CD4-positive, alpha-beta T cell (primary cell): ENCODE results near the gene FAM181A. TPM values are rescaled to one million over a fixed set of nuclear protein-coding genes. Genes with fewer than 3 reads are reported as not detected.

Experiments
- ATAC-seq: fragments of 200-7000 bp; cut with Tn5 transposase; one replicate; pipeline ENCODE4 v1.10.0; 2022; ENCODE audit warnings: mild to moderate bottlenecking; ENCODE audit not compliant: poor library complexity
- CTCF ChIA-PET: fragments of 350-600 bp; sonication (Branson Sonifier 250); formaldehyde crosslinking; loops from one replicate; lab custom pipeline; 2021; ENCODE audit warnings: antibody characterized with exemption, inconsistent platforms; lab: Charles Lee
- POLR2A ChIA-PET: fragments of 350-600 bp; sonication (Branson Sonifier 250); formaldehyde crosslinking; loops from one replicate; lab custom pipeline; 2021; ENCODE audit warnings: antibody characterized with exemption, inconsistent platforms; lab: Charles Lee
- DNase-seq, 14 experiments: peaks; one replicate each; pipeline ENCODE4 v3.0.0-alpha.2; 2013 to 2020; ENCODE audit warnings: mixed read lengths in 2 of 14
- H3K27ac ChIP-seq, 2 donors: one replicate each; pipeline versions ENCODE4 v1.5.1 to v1.7.0; 2013; ENCODE audit warnings: low read length in 2 of 2, low read depth in 1 of 2, mild to moderate bottlenecking in 1 of 2
- H3K27me3 ChIP-seq, 2 experiments: 1 replicate in 1 of 2; 2 replicates in 1 of 2; pipeline versions ENCODE4 v1.6.1 to v1.7.0; 2013; ENCODE audit warnings: low read length in 2 of 2, control low read depth in 1 of 2, mild to moderate bottlenecking in 1 of 2, moderate library complexity in 1 of 2; ENCODE audit not compliant: insufficient read depth in 2 of 2, control insufficient read depth in 1 of 2
- H3K36me3 ChIP-seq: one replicate; pipeline ENCODE4 v1.6.1; 2013; ENCODE audit warnings: low read length, control low read depth; ENCODE audit not compliant: insufficient read depth
- H3K4me1 ChIP-seq: one replicate; pipeline ENCODE4 v1.6.1; 2013; ENCODE audit warnings: low read length, control low read depth; ENCODE audit not compliant: insufficient read depth
- H3K4me3 ChIP-seq: one replicate; pipeline ENCODE4 v1.5.1; 2013; ENCODE audit warnings: mild to moderate bottlenecking, low read length, moderate library complexity
- H3K9me3 ChIP-seq, 2 experiments: 1 replicate in 1 of 2; 2 replicates in 1 of 2; pipeline versions ENCODE4 v1.6.1 to v1.7.0; 2013; ENCODE audit warnings: low read length in 2 of 2, mild to moderate bottlenecking in 2 of 2, control low read depth in 1 of 2, moderate library complexity in 1 of 2; ENCODE audit not compliant: control insufficient read depth in 1 of 2, insufficient read depth in 1 of 2
- H3K27ac Mint-ChIP-seq: one replicate; pipeline ENCODE4 v1.8.0; 2020; ENCODE audit warnings: mixed read lengths
- H3K27me3 Mint-ChIP-seq: one replicate; pipeline ENCODE4 v1.8.0; 2021; ENCODE audit warnings: mixed read lengths
- H3K36me3 Mint-ChIP-seq: one replicate; pipeline ENCODE4 v1.8.0; 2021; ENCODE audit warnings: low read depth, mixed read lengths
- H3K4me1 Mint-ChIP-seq: one replicate; pipeline ENCODE4 v1.8.0; 2021; ENCODE audit warnings: low read depth, mixed read lengths
- H3K4me3 Mint-ChIP-seq: one replicate; pipeline ENCODE4 v1.8.0; 2020; ENCODE audit warnings: mild to moderate bottlenecking, mixed read lengths
- H3K9me3 Mint-ChIP-seq: one replicate; pipeline ENCODE4 v1.8.0; 2020; ENCODE audit warnings: mixed read lengths
- intact Hi-C, 2 experiments: fragments of 100-400 bp; cut with DNase I in 1 of 2; cut with micrococcal nuclease in 1 of 2; formaldehyde crosslinking; loops; one replicate each; pipeline versions ENCODE4 v1.15.1 to v1.9.0; 2023 to 2025; cut with DNase I, micrococcal nuclease
- total RNA-seq, 174 experiments: library from RNA in 2 of 174; stranded (reverse) in 2 of 174; gene quantifications; one replicate each; pipeline ENCODE4 v1.2.3 and lab custom pipeline; 2021 to 2026
- TF ChIP-seq, protein P1 (sequence below): fragments of 200-600 bp; IDR thresholded peaks from one replicate; pipeline ENCODE4 v1.8.0; 2022; ENCODE audit warnings: antibody characterized with exemption, mild to moderate bottlenecking

FAM181A gene
- total RNA-seq, 2 experiments from 2014 or later = not detected

DNA sequence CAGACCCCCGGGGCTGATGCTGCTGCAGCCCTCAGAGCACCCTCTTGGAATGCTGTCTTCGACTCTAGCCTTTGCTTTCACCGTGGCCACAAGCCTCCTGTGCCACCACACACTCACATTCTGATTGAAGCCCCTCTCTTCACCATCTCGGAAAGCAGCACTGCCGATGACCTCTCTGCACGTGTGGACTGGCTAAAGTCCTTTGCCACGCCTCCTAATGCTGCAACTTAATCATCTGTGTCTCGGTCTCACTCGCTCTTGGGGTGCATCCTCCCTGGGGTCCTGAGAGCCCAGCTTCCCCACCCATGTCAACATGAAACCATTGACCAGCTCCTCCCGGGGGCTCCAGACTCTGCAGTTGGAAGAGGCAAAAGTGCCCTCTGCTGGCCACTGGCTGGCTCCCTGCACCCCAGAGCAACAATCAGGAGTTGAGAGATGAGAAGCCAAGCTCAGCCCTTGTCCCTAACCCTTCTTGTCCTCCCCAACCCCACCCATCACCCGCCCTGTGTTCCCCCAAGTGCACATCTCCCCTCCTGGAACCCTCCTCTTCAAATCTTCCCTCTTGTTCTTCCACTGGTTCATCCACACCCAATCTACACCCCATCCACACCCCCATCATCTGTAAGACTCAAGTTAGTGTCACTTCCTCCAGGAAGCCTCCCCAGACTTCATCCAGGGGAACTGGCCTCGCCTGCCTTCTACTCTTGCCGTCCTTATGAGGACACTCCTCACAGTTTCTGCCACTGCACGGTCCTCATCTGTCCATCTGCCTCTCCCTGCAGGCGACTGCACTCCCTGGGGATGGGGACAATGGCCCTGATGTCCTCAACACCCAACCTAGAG is 23.6 kb upstream of the FAM181A start:
- Mint-ChIP-seq H3K4me3 (no peak overlapping the region), H3K4me1 (no peaks in the 10 kb centered on the region), H3K36me3 (no peaks in the 10 kb centered on the region), H3K27ac (no peak overlapping the region), H3K9me3 (no peaks in the 10 kb centered on the region), H3K27me3 (peaks cover 25% of the 10 kb centered on the region)
- TF ChIP-seq, protein P1, sequence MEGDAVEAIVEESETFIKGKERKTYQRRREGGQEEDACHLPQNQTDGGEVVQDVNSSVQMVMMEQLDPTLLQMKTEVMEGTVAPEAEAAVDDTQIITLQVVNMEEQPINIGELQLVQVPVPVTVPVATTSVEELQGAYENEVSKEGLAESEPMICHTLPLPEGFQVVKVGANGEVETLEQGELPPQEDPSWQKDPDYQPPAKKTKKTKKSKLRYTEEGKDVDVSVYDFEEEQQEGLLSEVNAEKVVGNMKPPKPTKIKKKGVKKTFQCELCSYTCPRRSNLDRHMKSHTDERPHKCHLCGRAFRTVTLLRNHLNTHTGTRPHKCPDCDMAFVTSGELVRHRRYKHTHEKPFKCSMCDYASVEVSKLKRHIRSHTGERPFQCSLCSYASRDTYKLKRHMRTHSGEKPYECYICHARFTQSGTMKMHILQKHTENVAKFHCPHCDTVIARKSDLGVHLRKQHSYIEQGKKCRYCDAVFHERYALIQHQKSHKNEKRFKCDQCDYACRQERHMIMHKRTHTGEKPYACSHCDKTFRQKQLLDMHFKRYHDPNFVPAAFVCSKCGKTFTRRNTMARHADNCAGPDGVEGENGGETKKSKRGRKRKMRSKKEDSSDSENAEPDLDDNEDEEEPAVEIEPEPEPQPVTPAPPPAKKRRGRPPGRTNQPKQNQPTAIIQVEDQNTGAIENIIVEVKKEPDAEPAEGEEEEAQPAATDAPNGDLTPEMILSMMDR = no peak
- ATAC-seq = no peak
- Histone ChIP-seq H3K36me3 (no peaks in the 10 kb centered on the region), H3K4me1 (peaks cover 7% of the 10 kb centered on the region), H3K27me3 (peaks cover 0 to 4% of the 10 kb centered on the region in 2 experiments), H3K4me3 (no peak overlapping the region), H3K9me3 (no peaks in the 10 kb centered on the region), H3K27ac (no peak overlapping the region)
- POLR2A ChIA-PET = no interaction called here
- no peak for DNase-seq
- intact Hi-C loops = no loop called here
- CTCF ChIA-PET = no interaction called here

DNA sequence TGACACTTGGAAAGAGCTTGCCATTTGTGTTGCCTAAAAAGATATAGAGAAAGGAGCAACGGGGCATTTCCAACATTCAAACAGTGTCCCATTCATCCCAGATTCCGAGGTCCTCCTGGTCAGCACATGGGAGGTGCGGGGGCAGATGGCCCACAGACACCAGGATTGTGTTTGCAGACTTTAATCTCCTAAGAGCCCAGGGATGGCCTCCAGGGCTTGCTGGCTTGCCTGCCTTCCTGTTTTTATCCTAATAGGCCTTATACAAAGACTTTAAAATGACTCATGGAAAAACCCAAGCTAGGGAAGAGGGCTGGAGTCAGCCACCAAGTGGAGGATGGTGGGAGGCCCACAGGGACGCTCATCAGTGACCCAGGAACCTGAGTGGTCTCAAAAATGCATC is 21.5 kb upstream of the FAM181A start:
- Histone ChIP-seq H3K4me1 (peaks cover 7% of the 10 kb centered on the region), H3K4me3 (no peak overlapping the region), H3K27me3 (peaks cover 0 to 4% of the 10 kb centered on the region in 2 experiments), H3K36me3 (no peaks in the 10 kb centered on the region), H3K27ac (no peak overlapping the region), H3K9me3 (no peaks in the 10 kb centered on the region)
- no peaks in the 10 kb centered on the region for H3K4me1 Mint-ChIP-seq
- peaks cover 27% of the 10 kb centered on the region for H3K27me3 Mint-ChIP-seq
- POLR2A ChIA-PET = no interaction called here
- CTCF ChIA-PET = no interaction called here
- DNase-seq (no peak), ATAC-seq (no peak)
- H3K4me3 Mint-ChIP-seq = no peak overlapping the region
- intact Hi-C loops = no loop called here
- H3K36me3 Mint-ChIP-seq = no peaks in the 10 kb centered on the region
- no peaks in the 10 kb centered on the region for H3K9me3 Mint-ChIP-seq
- TF ChIP-seq, protein P1 = no peak
- H3K27ac Mint-ChIP-seq = no peak overlapping the region

DNA sequence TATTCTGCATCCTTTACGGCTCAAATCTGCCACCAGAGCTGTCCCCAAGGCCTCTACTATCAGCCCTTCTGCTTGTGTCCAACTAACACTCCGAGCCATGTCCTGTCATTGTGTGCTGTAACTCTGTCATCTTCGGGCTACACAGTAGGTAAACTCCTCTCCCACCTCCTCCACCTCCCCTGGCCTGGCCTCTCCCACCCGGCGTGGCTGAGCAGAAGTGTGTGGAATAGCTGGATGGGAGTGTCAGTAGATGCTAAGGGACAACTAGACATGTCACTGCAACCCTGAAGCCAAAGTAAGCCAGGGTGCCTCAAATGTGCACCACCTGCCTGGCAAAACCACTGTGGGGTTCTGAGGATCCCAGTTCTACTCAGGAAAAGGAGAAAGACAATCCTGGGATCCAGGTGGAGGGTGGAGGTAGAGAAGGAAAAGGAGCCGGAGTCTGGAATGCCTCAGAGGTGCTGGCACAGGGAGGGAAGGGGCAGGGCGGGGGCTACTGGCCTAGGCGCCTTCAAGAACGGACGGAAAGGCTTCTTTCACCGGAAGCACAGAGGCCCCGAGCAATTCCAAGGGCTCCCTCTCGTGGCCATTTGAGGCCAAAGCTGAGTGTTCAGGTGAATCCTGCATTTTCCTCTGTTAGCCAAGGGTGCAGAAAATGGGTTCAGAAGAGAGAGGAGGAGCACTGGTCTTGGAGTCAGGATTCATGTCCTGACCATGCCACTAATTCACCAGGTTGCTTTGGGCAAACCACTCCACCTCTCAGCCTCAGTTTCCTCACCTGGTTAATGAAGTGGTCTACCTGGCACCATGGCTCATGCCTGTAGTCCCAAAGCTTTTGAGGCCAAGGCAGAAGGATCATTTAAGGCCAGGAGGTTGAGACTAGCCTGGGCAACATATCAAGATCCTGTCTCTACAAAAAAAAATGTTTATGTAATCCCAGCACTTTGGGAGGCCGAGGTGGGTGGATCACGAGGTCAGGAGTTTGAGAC is 20.5 kb upstream of the FAM181A start:
- H3K27ac Mint-ChIP-seq = no peak overlapping the region
- CTCF ChIA-PET = interaction anchor here (0.6 kb wide), 1 partner anchor 119 kb away, joined by 3 read pairs; the partner anchor contains the start of gene OTUB2
- TF ChIP-seq, protein P1 = peak; percentile 58
- Histone ChIP-seq H3K4me3 (no peak overlapping the region), H3K4me1 (peaks cover 7% of the 10 kb centered on the region), H3K9me3 (no peaks in the 10 kb centered on the region), H3K27me3 (peaks cover 0 to 4% of the 10 kb centered on the region in 2 experiments), H3K36me3 (no peaks in the 10 kb centered on the region), H3K27ac (no peak overlapping the region)
- peak in 13 of 14 experiments; percentile 13 to 69 (median 33) for DNase-seq
- H3K4me1 Mint-ChIP-seq = no peaks in the 10 kb centered on the region
- no peaks in the 10 kb centered on the region for H3K36me3 Mint-ChIP-seq
- intact Hi-C loops = no loop called here
- no peaks in the 10 kb centered on the region for H3K9me3 Mint-ChIP-seq
- POLR2A ChIA-PET = interaction anchor here (0.6 kb wide), 1 partner anchor 9 kb away, joined by 3 read pairs; no protein-coding TSS in a partner anchor
- no peak overlapping the region for H3K4me3 Mint-ChIP-seq
- ATAC-seq = no peak
- H3K27me3 Mint-ChIP-seq = peaks cover 25% of the 10 kb centered on the region
